ENCODE results near the gene SBF1. TPM values are rescaled to one million over a fixed set of nuclear protein-coding genes. Genes with fewer than 3 reads are reported as not detected.
A peak's percentile ranks its signal among the peaks of the same experiment; 100 is the strongest.

SBF1 gene
- total and polyA plus RNA-seq, 2 of the 13 experiments (the other 11 are each of a cell fraction or from before 2014, with no cell fraction given): 31.7 to 40.9 TPM

DNA sequence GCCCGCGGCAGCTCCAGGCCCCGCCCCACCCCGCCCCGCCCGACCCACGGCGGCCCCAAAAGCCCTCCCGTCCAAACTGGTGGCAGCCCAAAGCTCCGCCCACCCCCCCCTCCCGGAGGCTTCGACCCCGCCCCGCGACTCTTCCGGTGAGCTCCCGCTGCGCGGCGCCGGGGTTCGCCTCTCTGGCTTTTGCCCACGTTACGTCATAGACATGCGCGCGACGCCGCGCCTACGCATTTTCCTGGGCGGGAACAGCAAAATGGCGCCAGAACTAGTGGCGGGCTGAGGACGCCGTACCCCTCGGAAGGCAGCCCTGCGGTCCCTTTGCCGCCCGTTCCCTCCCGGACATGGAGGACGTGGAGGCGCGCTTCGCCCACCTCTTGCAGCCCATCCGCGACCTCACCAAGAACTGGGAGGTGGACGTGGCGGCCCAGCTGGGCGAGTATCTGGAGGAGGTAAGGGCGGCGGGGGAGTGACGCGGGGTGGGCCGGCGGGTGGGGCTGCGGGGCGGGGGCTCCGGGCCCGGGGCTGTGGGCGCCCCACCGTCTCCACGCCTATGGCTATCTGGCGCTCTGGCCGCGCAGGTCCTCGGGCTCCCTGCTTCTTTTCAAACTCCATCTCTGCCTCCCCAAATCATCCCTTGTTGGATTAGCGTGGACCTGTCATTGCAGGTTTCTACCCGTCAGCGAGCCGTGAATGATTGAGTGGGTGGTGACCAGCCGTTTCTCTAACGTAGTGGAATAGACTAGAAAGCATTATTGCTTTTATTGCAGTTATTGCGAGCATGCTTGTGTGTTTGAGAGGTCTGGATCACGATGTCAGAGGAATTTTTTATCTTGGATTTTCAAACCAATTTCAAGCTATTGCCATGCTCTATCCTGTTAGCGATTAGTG is 33.4 kb upstream of the SBF1 start, which contains the start of gene NCAPH2 (continued):
- TF ChIP-seq, protein P1, sequence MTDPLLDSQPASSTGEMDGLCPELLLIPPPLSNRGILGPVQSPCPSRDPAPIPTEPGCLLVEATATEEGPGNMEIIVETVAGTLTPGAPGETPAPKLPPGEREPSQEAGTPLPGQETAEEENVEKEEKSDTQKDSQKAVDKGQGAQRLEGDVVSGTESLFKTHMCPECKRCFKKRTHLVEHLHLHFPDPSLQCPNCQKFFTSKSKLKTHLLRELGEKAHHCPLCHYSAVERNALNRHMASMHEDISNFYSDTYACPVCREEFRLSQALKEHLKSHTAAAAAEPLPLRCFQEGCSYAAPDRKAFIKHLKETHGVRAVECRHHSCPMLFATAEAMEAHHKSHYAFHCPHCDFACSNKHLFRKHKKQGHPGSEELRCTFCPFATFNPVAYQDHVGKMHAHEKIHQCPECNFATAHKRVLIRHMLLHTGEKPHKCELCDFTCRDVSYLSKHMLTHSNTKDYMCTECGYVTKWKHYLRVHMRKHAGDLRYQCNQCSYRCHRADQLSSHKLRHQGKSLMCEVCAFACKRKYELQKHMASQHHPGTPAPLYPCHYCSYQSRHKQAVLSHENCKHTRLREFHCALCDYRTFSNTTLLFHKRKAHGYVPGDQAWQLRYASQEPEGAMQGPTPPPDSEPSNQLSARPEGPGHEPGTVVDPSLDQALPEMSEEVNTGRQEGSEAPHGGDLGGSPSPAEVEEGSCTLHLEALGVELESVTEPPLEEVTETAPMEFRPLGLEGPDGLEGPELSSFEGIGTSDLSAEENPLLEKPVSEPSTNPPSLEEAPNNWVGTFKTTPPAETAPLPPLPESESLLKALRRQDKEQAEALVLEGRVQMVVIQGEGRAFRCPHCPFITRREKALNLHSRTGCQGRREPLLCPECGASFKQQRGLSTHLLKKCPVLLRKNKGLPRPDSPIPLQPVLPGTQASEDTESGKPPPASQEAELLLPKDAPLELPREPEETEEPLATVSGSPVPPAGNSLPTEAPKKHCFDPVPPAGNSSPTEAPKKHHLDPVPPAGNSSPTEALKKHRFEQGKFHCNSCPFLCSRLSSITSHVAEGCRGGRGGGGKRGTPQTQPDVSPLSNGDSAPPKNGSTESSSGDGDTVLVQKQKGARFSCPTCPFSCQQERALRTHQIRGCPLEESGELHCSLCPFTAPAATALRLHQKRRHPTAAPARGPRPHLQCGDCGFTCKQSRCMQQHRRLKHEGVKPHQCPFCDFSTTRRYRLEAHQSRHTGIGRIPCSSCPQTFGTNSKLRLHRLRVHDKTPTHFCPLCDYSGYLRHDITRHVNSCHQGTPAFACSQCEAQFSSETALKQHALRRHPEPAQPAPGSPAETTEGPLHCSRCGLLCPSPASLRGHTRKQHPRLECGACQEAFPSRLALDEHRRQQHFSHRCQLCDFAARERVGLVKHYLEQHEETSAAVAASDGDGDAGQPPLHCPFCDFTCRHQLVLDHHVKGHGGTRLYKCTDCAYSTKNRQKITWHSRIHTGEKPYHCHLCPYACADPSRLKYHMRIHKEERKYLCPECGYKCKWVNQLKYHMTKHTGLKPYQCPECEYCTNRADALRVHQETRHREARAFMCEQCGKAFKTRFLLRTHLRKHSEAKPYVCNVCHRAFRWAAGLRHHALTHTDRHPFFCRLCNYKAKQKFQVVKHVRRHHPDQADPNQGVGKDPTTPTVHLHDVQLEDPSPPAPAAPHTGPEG (CRISPR knock-in tag; IDR thresholded peaks at IDR 0.05): no peak
- TF ChIP-seq, protein P2, sequence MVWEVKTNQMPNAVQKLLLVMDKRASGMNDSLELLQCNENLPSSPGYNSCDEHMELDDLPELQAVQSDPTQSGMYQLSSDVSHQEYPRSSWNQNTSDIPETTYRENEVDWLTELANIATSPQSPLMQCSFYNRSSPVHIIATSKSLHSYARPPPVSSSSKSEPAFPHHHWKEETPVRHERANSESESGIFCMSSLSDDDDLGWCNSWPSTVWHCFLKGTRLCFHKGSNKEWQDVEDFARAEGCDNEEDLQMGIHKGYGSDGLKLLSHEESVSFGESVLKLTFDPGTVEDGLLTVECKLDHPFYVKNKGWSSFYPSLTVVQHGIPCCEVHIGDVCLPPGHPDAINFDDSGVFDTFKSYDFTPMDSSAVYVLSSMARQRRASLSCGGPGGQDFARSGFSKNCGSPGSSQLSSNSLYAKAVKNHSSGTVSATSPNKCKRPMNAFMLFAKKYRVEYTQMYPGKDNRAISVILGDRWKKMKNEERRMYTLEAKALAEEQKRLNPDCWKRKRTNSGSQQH (CRISPR knock-in tag; IDR thresholded peaks at IDR 0.05; ENCODE audit: low read depth): peak; percentile 91
- TF ChIP-seq RNF2 (conservative IDR thresholded peaks at IDR 0.05; ENCODE audit: low read depth) (no peak), MEIS2 (CRISPR knock-in tag; IDR thresholded peaks at IDR 0.05) (peak; percentile 49; the same call in 1 of the 2 replicates), GABPA (IDR thresholded peaks at IDR 0.05; ENCODE audit: low read depth, low read length) (peak; percentile 73), GABPA (CRISPR knock-in tag; IDR thresholded peaks at IDR 0.05; ENCODE audit: low read depth) (peak; percentile 93), ZNF644 (CRISPR knock-in tag; IDR thresholded peaks at IDR 0.05; ENCODE audit: low read depth) (no peak), ZC3H4 (CRISPR knock-in tag; IDR thresholded peaks at IDR 0.05; ENCODE audit: borderline replicate concordance) (no peak), ZSCAN30 (CRISPR knock-in tag; IDR thresholded peaks at IDR 0.05) (no peak), ZNF674 (CRISPR knock-in tag; IDR thresholded peaks at IDR 0.05; ENCODE audit: low read depth) (no peak), RFX5 (IDR thresholded peaks at IDR 0.05; ENCODE audit: low read depth, low read length) (no peak), EED (CRISPR knock-in tag; IDR thresholded peaks at IDR 0.05) (no peak)
- TF ChIP-seq, protein P3, sequence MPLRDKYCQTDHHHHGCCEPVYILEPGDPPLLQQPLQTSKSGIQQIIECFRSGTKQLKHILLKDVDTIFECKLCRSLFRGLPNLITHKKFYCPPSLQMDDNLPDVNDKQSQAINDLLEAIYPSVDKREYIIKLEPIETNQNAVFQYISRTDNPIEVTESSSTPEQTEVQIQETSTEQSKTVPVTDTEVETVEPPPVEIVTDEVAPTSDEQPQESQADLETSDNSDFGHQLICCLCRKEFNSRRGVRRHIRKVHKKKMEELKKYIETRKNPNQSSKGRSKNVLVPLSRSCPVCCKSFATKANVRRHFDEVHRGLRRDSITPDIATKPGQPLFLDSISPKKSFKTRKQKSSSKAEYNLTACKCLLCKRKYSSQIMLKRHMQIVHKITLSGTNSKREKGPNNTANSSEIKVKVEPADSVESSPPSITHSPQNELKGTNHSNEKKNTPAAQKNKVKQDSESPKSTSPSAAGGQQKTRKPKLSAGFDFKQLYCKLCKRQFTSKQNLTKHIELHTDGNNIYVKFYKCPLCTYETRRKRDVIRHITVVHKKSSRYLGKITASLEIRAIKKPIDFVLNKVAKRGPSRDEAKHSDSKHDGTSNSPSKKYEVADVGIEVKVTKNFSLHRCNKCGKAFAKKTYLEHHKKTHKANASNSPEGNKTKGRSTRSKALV (CRISPR knock-in tag; IDR thresholded peaks at IDR 0.05): no peak
- TF ChIP-seq, protein P4, sequence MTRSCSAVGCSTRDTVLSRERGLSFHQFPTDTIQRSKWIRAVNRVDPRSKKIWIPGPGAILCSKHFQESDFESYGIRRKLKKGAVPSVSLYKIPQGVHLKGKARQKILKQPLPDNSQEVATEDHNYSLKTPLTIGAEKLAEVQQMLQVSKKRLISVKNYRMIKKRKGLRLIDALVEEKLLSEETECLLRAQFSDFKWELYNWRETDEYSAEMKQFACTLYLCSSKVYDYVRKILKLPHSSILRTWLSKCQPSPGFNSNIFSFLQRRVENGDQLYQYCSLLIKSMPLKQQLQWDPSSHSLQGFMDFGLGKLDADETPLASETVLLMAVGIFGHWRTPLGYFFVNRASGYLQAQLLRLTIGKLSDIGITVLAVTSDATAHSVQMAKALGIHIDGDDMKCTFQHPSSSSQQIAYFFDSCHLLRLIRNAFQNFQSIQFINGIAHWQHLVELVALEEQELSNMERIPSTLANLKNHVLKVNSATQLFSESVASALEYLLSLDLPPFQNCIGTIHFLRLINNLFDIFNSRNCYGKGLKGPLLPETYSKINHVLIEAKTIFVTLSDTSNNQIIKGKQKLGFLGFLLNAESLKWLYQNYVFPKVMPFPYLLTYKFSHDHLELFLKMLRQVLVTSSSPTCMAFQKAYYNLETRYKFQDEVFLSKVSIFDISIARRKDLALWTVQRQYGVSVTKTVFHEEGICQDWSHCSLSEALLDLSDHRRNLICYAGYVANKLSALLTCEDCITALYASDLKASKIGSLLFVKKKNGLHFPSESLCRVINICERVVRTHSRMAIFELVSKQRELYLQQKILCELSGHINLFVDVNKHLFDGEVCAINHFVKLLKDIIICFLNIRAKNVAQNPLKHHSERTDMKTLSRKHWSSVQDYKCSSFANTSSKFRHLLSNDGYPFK (CRISPR knock-in tag; IDR thresholded peaks at IDR 0.05; ENCODE audit: borderline replicate concordance): peak; percentile 43; the same call in 1 of the 2 replicates
- TF ChIP-seq, protein P5, sequence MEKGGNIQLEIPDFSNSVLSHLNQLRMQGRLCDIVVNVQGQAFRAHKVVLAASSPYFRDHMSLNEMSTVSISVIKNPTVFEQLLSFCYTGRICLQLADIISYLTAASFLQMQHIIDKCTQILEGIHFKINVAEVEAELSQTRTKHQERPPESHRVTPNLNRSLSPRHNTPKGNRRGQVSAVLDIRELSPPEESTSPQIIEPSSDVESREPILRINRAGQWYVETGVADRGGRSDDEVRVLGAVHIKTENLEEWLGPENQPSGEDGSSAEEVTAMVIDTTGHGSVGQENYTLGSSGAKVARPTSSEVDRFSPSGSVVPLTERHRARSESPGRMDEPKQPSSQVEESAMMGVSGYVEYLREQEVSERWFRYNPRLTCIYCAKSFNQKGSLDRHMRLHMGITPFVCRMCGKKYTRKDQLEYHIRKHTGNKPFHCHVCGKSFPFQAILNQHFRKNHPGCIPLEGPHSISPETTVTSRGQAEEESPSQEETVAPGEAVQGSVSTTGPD (CRISPR knock-in tag; IDR thresholded peaks at IDR 0.05): no peak

All from HepG2 (cell line).